SH-SY5Y (cell line): ENCODE measurements around the gene GPBP1L1.

Experiments
- GATA2 ChIP-seq: IDR thresholded peaks from 2 replicates; pipeline ENCODE4 v1.6.1; 2011; ENCODE audit warnings: mild to moderate bottlenecking, low read depth, low read length
- GATA3 ChIP-seq: IDR thresholded peaks from 2 replicates; pipeline ENCODE4 v1.6.1; 2011; ENCODE audit warnings: low read depth, mild to moderate bottlenecking, low read length, moderate library complexity

DNA sequence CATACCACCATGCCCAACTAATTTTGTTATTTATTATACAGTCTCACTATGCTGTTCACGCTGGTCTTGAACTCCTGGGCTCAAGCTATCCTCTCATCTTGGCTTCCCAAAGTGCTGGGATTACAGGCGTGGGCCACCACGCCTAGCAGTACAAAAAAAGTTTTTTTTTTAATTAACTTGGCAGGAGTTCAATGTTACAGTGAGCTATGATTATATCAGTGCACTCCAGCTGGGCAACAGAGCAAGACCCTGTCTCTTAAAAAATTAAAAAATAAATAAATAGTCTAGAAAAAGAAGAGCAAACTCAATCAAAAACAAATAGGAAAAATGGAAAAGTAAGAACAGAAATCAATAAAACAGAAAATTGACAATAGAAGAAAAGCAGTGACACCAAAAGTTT lies 27.4 kb upstream of the GPBP1L1 start:
- no peak for TF ChIP-seq GATA2
- TF ChIP-seq GATA3: no peak
